Measurements from ENCODE around the gene ANKRD34C.
"Not testable (repeated sequence)": the region's sequence is repeated elsewhere in the genome, so short reads cannot be mapped to it uniquely, and the experiment has no call there.

ANKRD34C gene

GRCh38 chr15:79311901-79312553, 29.5 kb downstream of the ANKRD34C start:
- no peak for DNase-seq

- no peak for DNase-seq
Observed at GRCh38 chr15:79314186-79314585, 31.7 kb downstream of the ANKRD34C start.

GRCh38 chr15:79314811-79315210, 32.3 kb downstream of the ANKRD34C start:
- DNase-seq: no peak

DNA sequence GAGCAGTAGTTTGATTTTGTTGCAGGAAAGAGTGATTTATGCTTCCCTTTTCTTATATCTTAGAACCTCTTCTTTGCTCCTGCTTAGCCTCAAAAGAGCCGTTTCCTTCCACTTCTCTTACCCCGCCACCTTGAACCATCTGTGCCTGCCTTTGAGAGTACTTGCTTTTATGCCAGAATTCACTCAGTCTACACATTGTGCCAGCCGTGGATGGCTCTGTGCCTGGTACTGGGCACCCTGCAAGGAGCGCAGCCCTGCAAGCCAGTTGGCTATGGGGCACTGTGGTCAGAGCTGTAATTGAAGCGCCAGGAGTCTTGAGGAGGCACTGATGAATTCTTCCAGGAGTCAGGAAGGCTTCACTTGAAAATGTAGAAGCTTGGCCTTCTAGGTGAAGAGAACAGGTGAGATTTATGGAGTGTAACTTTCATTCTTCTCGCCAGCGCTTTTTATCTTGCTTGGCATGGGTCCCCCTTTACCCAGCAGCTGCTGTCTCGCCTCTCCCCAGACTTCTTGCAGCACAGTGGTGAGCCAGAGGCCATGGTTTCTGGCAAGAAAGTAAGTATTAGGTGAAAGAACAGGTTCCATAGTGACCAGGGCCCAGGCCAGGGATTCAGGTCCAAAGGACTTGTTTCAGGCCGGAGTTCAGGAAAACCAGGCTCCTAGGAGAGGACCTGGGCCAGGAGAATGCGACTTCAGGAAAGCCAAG, 33.3 kb downstream of the ANKRD34C start:
- no peak for DNase-seq

DNA sequence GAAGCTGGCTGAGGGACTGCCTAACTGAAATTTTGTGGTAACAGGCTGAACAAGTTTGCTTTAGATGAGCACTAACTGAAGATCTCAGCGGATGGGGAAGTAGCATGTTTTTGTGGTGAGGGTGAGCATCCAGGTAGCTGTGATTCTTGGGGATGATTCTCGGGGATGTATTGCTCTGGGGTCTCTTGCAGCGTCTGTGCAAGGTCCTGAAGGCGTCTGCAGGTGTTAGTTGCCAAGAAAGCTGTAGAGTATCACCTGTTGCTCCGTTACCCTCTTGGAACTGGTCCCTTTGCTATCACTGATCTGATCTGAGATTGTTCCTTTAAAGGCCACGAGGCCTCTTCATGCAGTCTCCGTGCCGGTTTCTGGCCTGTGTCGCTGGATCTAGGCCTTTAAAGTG, 34.3 kb downstream of the ANKRD34C start:
- no peak for DNase-seq

DNA sequence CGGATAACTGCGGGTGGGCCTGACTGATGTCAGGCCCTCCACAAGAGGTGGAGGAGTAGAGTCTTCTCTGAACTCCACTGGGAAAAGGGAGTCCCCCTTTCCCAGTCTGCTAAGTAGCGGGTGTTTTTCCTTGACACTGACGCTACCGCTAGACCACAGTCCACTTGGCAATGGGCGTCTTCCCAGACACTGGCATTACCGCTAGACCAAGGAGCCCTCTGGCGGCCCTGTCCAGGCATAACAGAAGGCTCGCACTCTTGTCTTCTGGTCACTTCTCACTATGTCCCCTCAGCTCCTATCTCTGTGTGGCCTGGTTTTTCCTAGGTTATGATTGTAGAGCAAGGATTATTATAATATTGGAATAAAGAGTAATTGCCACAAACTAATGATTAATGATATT, 37.5 kb downstream of the ANKRD34C start:
- not testable (repeated sequence) for DNase-seq

GRCh38 chr15:79321876-79322275, 39.4 kb downstream of the ANKRD34C start:
- DNase-seq: no peak

GRCh38 chr15:79322306-79322705, 39.8 kb downstream of the ANKRD34C start:
- DNase-seq: no peak

GRCh38 chr15:79322945-79323344, 40.4 kb downstream of the ANKRD34C start:
- no peak for DNase-seq

GRCh38 chr15:79329171-79329611, 46.7 kb downstream of the ANKRD34C start:
- no peak for DNase-seq

Measured in SHP77 (cell line).